Liver (tissue), 3 donors: ENCODE measurements around the gene VSIG4.

Source experiments
- EGR1 ChIP-seq, 2 donors: IDR thresholded peaks; 2 replicates each; pipeline ENCODE4 v1.6.1; 2016 to 2018; ENCODE audit warnings: antibody characterized with exemption in 2 of 2, low read depth in 2 of 2
- FOXA1 ChIP-seq: IDR thresholded peaks from 2 replicates; pipeline ENCODE4 v1.6.1; 2016; ENCODE audit warnings: antibody characterized with exemption
- GABPA ChIP-seq, 2 donors: IDR thresholded peaks in 1 of 2; conservative IDR thresholded peaks in 1 of 2; 2 replicates each; pipeline ENCODE4 v1.6.1; 2016; ENCODE audit warnings: antibody characterized with exemption in 2 of 2, mild to moderate bottlenecking in 1 of 2, moderate library complexity in 1 of 2
- JUND ChIP-seq, 2 donors: IDR thresholded peaks; 2 replicates each; pipeline ENCODE4 v1.6.1; 2016; ENCODE audit warnings: antibody characterized with exemption in 2 of 2
- RAD21 ChIP-seq, 2 donors: IDR thresholded peaks; 2 replicates each; pipeline ENCODE4 v1.6.1; 2016; ENCODE audit warnings: antibody characterized with exemption in 2 of 2, mild to moderate bottlenecking in 2 of 2
- RXRA ChIP-seq, 2 donors: IDR thresholded peaks; 2 replicates each; pipeline ENCODE4 v1.6.1; 2017 to 2018; ENCODE audit warnings: antibody characterized with exemption in 2 of 2, mild to moderate bottlenecking in 1 of 2
- SP1 ChIP-seq: IDR thresholded peaks from 2 replicates; pipeline ENCODE4 v1.6.1; 2018; ENCODE audit warnings: antibody characterized with exemption, mild to moderate bottlenecking
- TAF1 ChIP-seq: conservative IDR thresholded peaks from 2 replicates; pipeline ENCODE4 v1.6.1; 2016; ENCODE audit warnings: antibody characterized with exemption, mild to moderate bottlenecking
- YY1 ChIP-seq: IDR thresholded peaks from 2 replicates; pipeline ENCODE4 v1.6.1; 2016; ENCODE audit warnings: antibody characterized with exemption, mild to moderate bottlenecking
- TF ChIP-seq, protein P1 (sequence below): fragments of 150-350 bp; IDR thresholded peaks from 2 replicates; pipeline ENCODE4 v1.5.1; 2017; ENCODE audit warnings: improper control_type of control experiment, low read depth, low read length; ENCODE audit not compliant: missing input control
- TF ChIP-seq, protein P2 (sequence below): IDR thresholded peaks from 2 replicates; pipeline ENCODE4 v1.6.1; 2016; ENCODE audit warnings: antibody characterized with exemption, mild to moderate bottlenecking
- TF ChIP-seq, protein P3 (sequence below): IDR thresholded peaks from 2 replicates; pipeline ENCODE4 v1.6.1; 2016; ENCODE audit warnings: antibody characterized with exemption
- donor health status: healthy.
- donor health status: healthy.

DNA sequence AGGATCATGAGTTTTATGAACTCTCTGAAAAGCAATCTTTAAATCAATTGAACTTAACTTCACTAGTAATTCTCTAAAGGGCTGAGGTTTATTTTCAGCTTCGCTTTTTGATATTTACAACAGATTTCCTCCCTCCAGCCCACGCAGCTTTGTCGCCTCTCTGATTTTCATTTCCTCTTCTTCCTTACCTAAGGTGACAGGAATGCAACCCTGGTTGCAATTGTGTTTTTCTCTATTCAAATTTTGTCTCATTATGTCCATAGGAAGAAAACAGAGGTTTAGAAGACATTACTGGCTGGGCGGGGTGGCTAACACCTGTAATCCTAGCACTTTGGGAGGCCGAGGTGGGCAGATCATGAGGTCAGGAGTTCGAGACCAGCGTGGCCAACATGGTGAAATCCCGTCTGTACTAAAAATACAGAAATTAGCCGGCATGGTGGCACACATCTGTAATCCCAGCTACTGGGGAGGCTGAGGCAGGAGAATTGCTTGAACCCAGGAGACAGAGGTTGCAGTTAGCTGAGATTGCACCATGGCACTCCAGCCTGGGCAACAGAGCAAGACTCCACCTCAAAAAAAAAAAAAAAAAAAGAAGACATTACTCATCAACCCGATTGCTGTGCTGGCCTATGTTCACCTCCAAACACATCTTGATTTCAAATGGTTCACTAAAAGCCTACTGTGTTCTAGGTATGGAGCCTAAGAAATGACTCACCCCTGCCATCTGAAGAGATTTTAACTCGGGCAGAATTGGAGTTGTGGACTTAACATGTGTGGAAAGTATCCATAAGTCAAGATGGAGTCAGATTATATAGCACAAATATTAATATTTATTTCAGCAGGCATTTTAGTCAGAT, 36.8 kb downstream of the VSIG4 start:
- TF ChIP-seq YY1 (no peak), FOXA1 (no peak), GABPA (IDR thresholded peaks at IDR 0.05 in 1 of 2, conservative IDR thresholded peaks at IDR 0.05 in 1 of 2) (no peak), RAD21 (IDR thresholded peaks at IDR 0.05) (no peak), JUND (IDR thresholded peaks at IDR 0.05) (no peak), SP1 (no peak), RXRA (IDR thresholded peaks at IDR 0.05) (no peak), EGR1 (IDR thresholded peaks at IDR 0.05; ENCODE audit: low read depth in 2 of 2) (no peak), TAF1 (no peak)
- TF ChIP-seq, protein P1, sequence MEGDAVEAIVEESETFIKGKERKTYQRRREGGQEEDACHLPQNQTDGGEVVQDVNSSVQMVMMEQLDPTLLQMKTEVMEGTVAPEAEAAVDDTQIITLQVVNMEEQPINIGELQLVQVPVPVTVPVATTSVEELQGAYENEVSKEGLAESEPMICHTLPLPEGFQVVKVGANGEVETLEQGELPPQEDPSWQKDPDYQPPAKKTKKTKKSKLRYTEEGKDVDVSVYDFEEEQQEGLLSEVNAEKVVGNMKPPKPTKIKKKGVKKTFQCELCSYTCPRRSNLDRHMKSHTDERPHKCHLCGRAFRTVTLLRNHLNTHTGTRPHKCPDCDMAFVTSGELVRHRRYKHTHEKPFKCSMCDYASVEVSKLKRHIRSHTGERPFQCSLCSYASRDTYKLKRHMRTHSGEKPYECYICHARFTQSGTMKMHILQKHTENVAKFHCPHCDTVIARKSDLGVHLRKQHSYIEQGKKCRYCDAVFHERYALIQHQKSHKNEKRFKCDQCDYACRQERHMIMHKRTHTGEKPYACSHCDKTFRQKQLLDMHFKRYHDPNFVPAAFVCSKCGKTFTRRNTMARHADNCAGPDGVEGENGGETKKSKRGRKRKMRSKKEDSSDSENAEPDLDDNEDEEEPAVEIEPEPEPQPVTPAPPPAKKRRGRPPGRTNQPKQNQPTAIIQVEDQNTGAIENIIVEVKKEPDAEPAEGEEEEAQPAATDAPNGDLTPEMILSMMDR, result no peak
- TF ChIP-seq, protein P2, sequence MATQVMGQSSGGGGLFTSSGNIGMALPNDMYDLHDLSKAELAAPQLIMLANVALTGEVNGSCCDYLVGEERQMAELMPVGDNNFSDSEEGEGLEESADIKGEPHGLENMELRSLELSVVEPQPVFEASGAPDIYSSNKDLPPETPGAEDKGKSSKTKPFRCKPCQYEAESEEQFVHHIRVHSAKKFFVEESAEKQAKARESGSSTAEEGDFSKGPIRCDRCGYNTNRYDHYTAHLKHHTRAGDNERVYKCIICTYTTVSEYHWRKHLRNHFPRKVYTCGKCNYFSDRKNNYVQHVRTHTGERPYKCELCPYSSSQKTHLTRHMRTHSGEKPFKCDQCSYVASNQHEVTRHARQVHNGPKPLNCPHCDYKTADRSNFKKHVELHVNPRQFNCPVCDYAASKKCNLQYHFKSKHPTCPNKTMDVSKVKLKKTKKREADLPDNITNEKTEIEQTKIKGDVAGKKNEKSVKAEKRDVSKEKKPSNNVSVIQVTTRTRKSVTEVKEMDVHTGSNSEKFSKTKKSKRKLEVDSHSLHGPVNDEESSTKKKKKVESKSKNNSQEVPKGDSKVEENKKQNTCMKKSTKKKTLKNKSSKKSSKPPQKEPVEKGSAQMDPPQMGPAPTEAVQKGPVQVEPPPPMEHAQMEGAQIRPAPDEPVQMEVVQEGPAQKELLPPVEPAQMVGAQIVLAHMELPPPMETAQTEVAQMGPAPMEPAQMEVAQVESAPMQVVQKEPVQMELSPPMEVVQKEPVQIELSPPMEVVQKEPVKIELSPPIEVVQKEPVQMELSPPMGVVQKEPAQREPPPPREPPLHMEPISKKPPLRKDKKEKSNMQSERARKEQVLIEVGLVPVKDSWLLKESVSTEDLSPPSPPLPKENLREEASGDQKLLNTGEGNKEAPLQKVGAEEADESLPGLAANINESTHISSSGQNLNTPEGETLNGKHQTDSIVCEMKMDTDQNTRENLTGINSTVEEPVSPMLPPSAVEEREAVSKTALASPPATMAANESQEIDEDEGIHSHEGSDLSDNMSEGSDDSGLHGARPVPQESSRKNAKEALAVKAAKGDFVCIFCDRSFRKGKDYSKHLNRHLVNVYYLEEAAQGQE, result no peak
- TF ChIP-seq, protein P3, sequence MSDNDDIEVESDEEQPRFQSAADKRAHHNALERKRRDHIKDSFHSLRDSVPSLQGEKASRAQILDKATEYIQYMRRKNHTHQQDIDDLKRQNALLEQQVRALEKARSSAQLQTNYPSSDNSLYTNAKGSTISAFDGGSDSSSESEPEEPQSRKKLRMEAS, result no peak
